ENCODE measurements around the gene ACYP1. TPM values are rescaled to one million over a fixed set of nuclear protein-coding genes. Genes with fewer than 3 reads are reported as not detected.

ACYP1 gene
- total RNA-seq, 1 experiment from 2014 or later: 21.3 TPM

GRCh38 chr14:75049136-75049535 is 14.7 kb downstream of the ACYP1 start:
- Histone ChIP-seq H3K27ac (ENCODE audit: low read length) (no peak overlapping the region), H3K36me3 (ENCODE audit: control insufficient read depth, insufficient read depth, low read length) (no peaks in the 10 kb centered on the region), H3K9me3 (ENCODE audit: control insufficient read depth, insufficient read depth, low read depth, low read length) (no peaks in the 10 kb centered on the region), H3K4me1 (ENCODE audit: control insufficient read depth, insufficient read depth, low read length) (peaks cover 7% of the 10 kb centered on the region; the same call in 1 of the 2 replicates), H3K27me3 (ENCODE audit: control insufficient read depth, insufficient read depth, low read length) (no peaks in the 10 kb centered on the region), H3K4me3 (ENCODE audit: low read depth in 2 of 2, low read length in 2 of 2) (no peak overlapping the region)
- intact Hi-C loops (cut with micrococcal nuclease; ENCODE audit: unreplicated experiment): no loop called here
- DNase-seq (ENCODE audit: low read depth, low spot score) (no peak), ATAC-seq (no peak)
- POLR2A ChIA-PET: no interaction called here
- BruUV-seq (replicated peaks): no TSS peak
- CTCF ChIA-PET: no interaction called here
- in situ Hi-C loops (cut with HindIII; ENCODE audit: low pct_unique_long_range_greater_than_20kb, low sequenced_read_pairs): no loop called here
- TF ChIP-seq CTCF (IDR thresholded peaks at IDR 0.05) (no peak), REST (IDR thresholded peaks at IDR 0.05; ENCODE audit: insufficient read depth in 1 of 2, low read depth in 2 of 2, low read length in 1 of 2) (no peak), TCF7L2 (IDR thresholded peaks at IDR 0.05; ENCODE audit: low read depth, low read length) (no peak), SIN3A (IDR thresholded peaks at IDR 0.05; ENCODE audit: borderline replicate concordance, insufficient read depth, low read depth, low read length) (no peak), POLR2AphosphoS5 (IDR thresholded peaks at IDR 0.05; ENCODE audit: low read depth, low read length) (no peak)

GRCh38 chr14:75048101-75048500 is 15.7 kb downstream of the ACYP1 start:
- CTCF ChIA-PET: no interaction called here
- no TSS peak for BruUV-seq (replicated peaks)
- Histone ChIP-seq H3K4me1 (ENCODE audit: control insufficient read depth, insufficient read depth, low read length) (peaks cover 7% of the 10 kb centered on the region; the same call in 1 of the 2 replicates), H3K36me3 (ENCODE audit: control insufficient read depth, insufficient read depth, low read length) (no peaks in the 10 kb centered on the region), H3K4me3 (ENCODE audit: low read depth in 2 of 2, low read length in 2 of 2) (no peak overlapping the region), H3K27me3 (ENCODE audit: control insufficient read depth, insufficient read depth, low read length) (no peaks in the 10 kb centered on the region), H3K27ac (ENCODE audit: low read length) (no peak overlapping the region), H3K9me3 (ENCODE audit: control insufficient read depth, insufficient read depth, low read depth, low read length) (no peaks in the 10 kb centered on the region)
- intact Hi-C loops (cut with micrococcal nuclease; ENCODE audit: unreplicated experiment): no loop called here
- ATAC-seq (no peak), DNase-seq (ENCODE audit: low read depth, low spot score) (no peak)
- no peak for TF ChIP-seq REST (IDR thresholded peaks at IDR 0.05; ENCODE audit: insufficient read depth in 1 of 2, low read depth in 2 of 2, low read length in 1 of 2)
- no peak for TF ChIP-seq POLR2AphosphoS5 (IDR thresholded peaks at IDR 0.05; ENCODE audit: low read depth, low read length)
- no peak for TF ChIP-seq CTCF (IDR thresholded peaks at IDR 0.05)
- no peak for TF ChIP-seq TCF7L2 (IDR thresholded peaks at IDR 0.05; ENCODE audit: low read depth, low read length)
- TF ChIP-seq SIN3A (IDR thresholded peaks at IDR 0.05; ENCODE audit: borderline replicate concordance, insufficient read depth, low read depth, low read length): no peak
- POLR2A ChIA-PET: no interaction called here
- in situ Hi-C loops (cut with HindIII; ENCODE audit: low pct_unique_long_range_greater_than_20kb, low sequenced_read_pairs): no loop called here
